OCI-LY7 (cell line): ENCODE data around the gene LRRC8D. TPM values are rescaled to one million over a fixed set of nuclear protein-coding genes. Genes with fewer than 3 reads are reported as not detected.
"Not testable (repeated sequence)": the region's sequence is repeated elsewhere in the genome, so short reads cannot be mapped to it uniquely, and the experiment has no call there.

Experiments
- BruUV-seq: library from RNA; stranded (reverse); fragments of 400-500 nt; replicated peaks from 2 replicates; lab custom pipeline; 2021; lab: Mats Ljungman, UMichigan
- CTCF ChIA-PET: fragments of 300-600 bp; sonication (Branson Sonifier 250); formaldehyde crosslinking; loops from one replicate; lab custom pipeline; 2022; ENCODE audit warnings: antibody characterized with exemption; ENCODE audit not compliant: unreplicated experiment; lab: Charles Lee
- POLR2A ChIA-PET: fragments of 300-600 bp; sonication (Branson Sonifier 250); formaldehyde crosslinking; loops from one replicate; lab custom pipeline; 2022; ENCODE audit warnings: antibody characterized with exemption; lab: Charles Lee
- DNase-seq: peaks from one replicate; pipeline ENCODE4 v3.0.0-alpha.2; 2015; ENCODE audit warnings: low spot score
- H2AFZ ChIP-seq: fragments of 200-600 bp; sonication (generic), shearing (Covaris generic); 2 replicates; pipeline ENCODE4 v1.6.1; 2014; ENCODE audit warnings: mild to moderate bottlenecking, antibody characterized with exemption, low read length, moderate library complexity
- H3K27ac ChIP-seq: fragments of 200-600 bp; sonication (generic); 2 replicates; pipeline ENCODE4 v1.5.1; 2014; ENCODE audit warnings: mixed run types, low read depth, mild to moderate bottlenecking, moderate library complexity, low read length, inconsistent platforms; ENCODE audit not compliant: poor library complexity, severe bottlenecking
- H3K36me3 ChIP-seq: fragments of 200-600 bp; sonication (generic); 2 replicates; pipeline ENCODE4 v1.6.1; 2014; ENCODE audit warnings: mild to moderate bottlenecking, antibody characterized with exemption, low read length, moderate library complexity, mixed read lengths; ENCODE audit not compliant: insufficient read depth
- H3K4me1 ChIP-seq: fragments of 200-600 bp; sonication (generic); 2 replicates; pipeline ENCODE4 v1.5.1; 2014; ENCODE audit warnings: mild to moderate bottlenecking, low read length; ENCODE audit not compliant: insufficient read depth, poor library complexity, severe bottlenecking
- H3K4me2 ChIP-seq: fragments of 200-600 bp; sonication (generic); 2 replicates; pipeline ENCODE4 v1.6.1; 2014; ENCODE audit warnings: mild to moderate bottlenecking, low read length
- H3K4me3 ChIP-seq: fragments of 200-600 bp; sonication (generic); 2 replicates; pipeline ENCODE4 v1.5.1; 2014; ENCODE audit warnings: mild to moderate bottlenecking, low read depth, low read length; ENCODE audit not compliant: poor library complexity, severe bottlenecking
- H3K79me2 ChIP-seq: fragments of 200-600 bp; sonication (generic); 2 replicates; pipeline ENCODE4 v1.6.1; 2016; ENCODE audit warnings: low read depth, mild to moderate bottlenecking, low read length, moderate library complexity, mixed read lengths; ENCODE audit not compliant: insufficient read depth
- H3K9me2 ChIP-seq: fragments of 200-600 bp; sonication (generic); 2 replicates; pipeline ENCODE4 v1.6.1; 2016; ENCODE audit warnings: mild to moderate bottlenecking, low read length, mixed read lengths; ENCODE audit not compliant: insufficient read depth
- H3K9me3 ChIP-seq: fragments of 200-600 bp; sonication (generic); 2 replicates; pipeline ENCODE4 v1.6.1; 2014; ENCODE audit warnings: mild to moderate bottlenecking, mixed run types, low read length, mixed read lengths
- H4K20me1 ChIP-seq: fragments of 200-600 bp; sonication (generic); 2 replicates; pipeline ENCODE4 v1.6.1; 2014; ENCODE audit warnings: mild to moderate bottlenecking, antibody characterized with exemption, low read length, moderate library complexity, mixed read lengths; ENCODE audit not compliant: insufficient read depth
- CTCF ChIP-seq: fragments of 200-600 bp; sonication (generic); conservative IDR thresholded peaks from 2 replicates; pipeline ENCODE4 v1.5.1; 2014; ENCODE audit warnings: mild to moderate bottlenecking, antibody characterized with exemption, low read length, moderate library complexity, mixed read lengths
- EZH2phosphoT487 ChIP-seq: fragments of 200-600 bp; sonication (generic); IDR thresholded peaks from 2 replicates; pipeline ENCODE4 v1.6.1; 2018; ENCODE audit warnings: low read depth, borderline replicate concordance, mild to moderate bottlenecking, mixed run types, antibody characterized with exemption, low read length, moderate library complexity, mixed read lengths
- intact Hi-C: fragments of 100-400 bp; cut with micrococcal nuclease; formaldehyde crosslinking; loops from one replicate; pipeline ENCODE4 v1.10.0; 2022; ENCODE audit not compliant: unreplicated experiment
- total RNA-seq, 2 experiments: library from RNA; depleted of rRNA in 1 of 2; stranded (reverse); fragments of >200 nt in 1 of 2; shearing (Covaris generic) in 1 of 2; gene quantifications; 2 replicates each; pipeline ENCODE4 v1.2.3, GENCODE V29; 2014 to 2022

The LRRC8D gene
- total RNA-seq, 2 experiments from 2014 or later, result 23.8 to 37.1 TPM

GRCh38 chr1:89791064-89791726, 29.6 kb upstream of the LRRC8D start:
- Histone ChIP-seq H3K4me2 (no peak overlapping the region), H3K9me2 (no peaks in the 10 kb centered on the region), H2AFZ (no peak overlapping the region), H4K20me1 (no peaks in the 10 kb centered on the region), H3K27ac (no peak overlapping the region), H3K4me1 (no peaks in the 10 kb centered on the region), H3K4me3 (no peak overlapping the region), H3K36me3 (no peaks in the 10 kb centered on the region), H3K9me3 (no peaks in the 10 kb centered on the region), H3K79me2 (no peaks in the 10 kb centered on the region)
- DNase-seq, result no peak
- intact Hi-C loops, result no loop called here
- BruUV-seq, result no TSS peak
- CTCF ChIA-PET, result interaction anchor here (1.3 kb wide), 1 partner anchor 9 kb away, joined by 3 read pairs; no protein-coding TSS in a partner anchor
- no peak for TF ChIP-seq EZH2phosphoT487
- no peak for TF ChIP-seq CTCF
- POLR2A ChIA-PET, result interaction anchor here (0.5 to 1.5 kb wide), 3 partner anchors 9 to 813 kb away, joined by 3 read pairs; no protein-coding TSS in a partner anchor

- ChIA-PET CTCF (no interaction called here), POLR2A (no interaction called here)
- intact Hi-C loops, result no loop called here
- H3K4me3 ChIP-seq, result no peak overlapping the region
- H3K79me2 ChIP-seq, result no peaks in the 10 kb centered on the region
- H3K9me2 ChIP-seq, result no peaks in the 10 kb centered on the region
- H4K20me1 ChIP-seq, result no peaks in the 10 kb centered on the region
- no peak overlapping the region for H2AFZ ChIP-seq
- DNase-seq, result no peak
- no peaks in the 10 kb centered on the region for H3K4me1 ChIP-seq
- no peak overlapping the region for H3K4me2 ChIP-seq
- no peak overlapping the region for H3K27ac ChIP-seq
- TF ChIP-seq CTCF, result no peak
- no peak for TF ChIP-seq EZH2phosphoT487
- BruUV-seq, result no TSS peak
- H3K36me3 ChIP-seq, result no peaks in the 10 kb centered on the region
- no peaks in the 10 kb centered on the region for H3K9me3 ChIP-seq
These were observed 26.4 kb upstream of the LRRC8D start for GRCh38 chr1:89794406-89794805.

GRCh38 chr1:89795571-89795970, 25.3 kb upstream of the LRRC8D start:
- POLR2A ChIA-PET, BruUV-seq, intact Hi-C loops, H3K4me3 ChIP-seq, H2AFZ ChIP-seq, H3K4me1 ChIP-seq, H4K20me1 ChIP-seq, DNase-seq, H3K79me2 ChIP-seq, CTCF ChIA-PET, H3K4me2 ChIP-seq, H3K27ac ChIP-seq, H3K36me3 ChIP-seq, H3K9me3 ChIP-seq, H3K9me2 ChIP-seq: not testable (repeated sequence)

GRCh38 chr1:89797876-89798275, 23.0 kb upstream of the LRRC8D start:
- intact Hi-C loops, BruUV-seq: not testable (repeated sequence)

More at GRCh38 chr1:89797876-89798275, 23.0 kb upstream of the LRRC8D start:
- H3K27ac ChIP-seq, H3K4me3 ChIP-seq, DNase-seq, H3K79me2 ChIP-seq, H3K9me2 ChIP-seq, H3K4me2 ChIP-seq, H2AFZ ChIP-seq, H3K9me3 ChIP-seq, H4K20me1 ChIP-seq, H3K4me1 ChIP-seq, CTCF ChIA-PET, H3K36me3 ChIP-seq: not testable (repeated sequence)
- POLR2A ChIA-PET, result interaction anchor here (0.6 kb wide), 1 partner anchor 118 kb away, joined by 3 read pairs; no protein-coding TSS in a partner anchor
